Mesendoderm (in vitro differentiated cells): ENCODE data around the gene COQ2. TPM values are rescaled to one million over a fixed set of nuclear protein-coding genes. Genes with fewer than 3 reads are reported as not detected.

Source experiments
- DNase-seq: peaks from one replicate; pipeline ENCODE4 v3.0.0; 2013
- H2AK5ac ChIP-seq: 2 replicates; pipeline ENCODE4 v1.6.1; 2013; ENCODE audit warnings: low read length, inconsistent platforms
- H2BK120ac ChIP-seq: 2 replicates; pipeline ENCODE4 v1.6.1; 2013; ENCODE audit warnings: low read depth, mild to moderate bottlenecking, low read length, moderate library complexity, mixed read lengths
- H2BK15ac ChIP-seq: replicated peaks from 2 replicates; pipeline ENCODE4 v1.6.1; 2013; ENCODE audit warnings: low read depth, mild to moderate bottlenecking, moderate library complexity
- H2BK5ac ChIP-seq: 2 replicates; pipeline ENCODE4 v1.6.1; 2013; ENCODE audit warnings: low read length, inconsistent platforms
- H3K18ac ChIP-seq: 2 replicates; pipeline ENCODE4 v1.6.1; 2013; ENCODE audit warnings: mild to moderate bottlenecking, low read length, mixed read lengths
- H3K23ac ChIP-seq: one replicate; pipeline ENCODE4 v1.6.1; 2013; ENCODE audit warnings: low read length
- H3K27ac ChIP-seq: 2 replicates; pipeline ENCODE4 v1.5.1; 2013; ENCODE audit warnings: low read depth, mild to moderate bottlenecking, inconsistent platforms, low read length, moderate library complexity
- H3K27me3 ChIP-seq: 2 replicates; pipeline ENCODE4 v1.6.1; 2013; ENCODE audit warnings: low read length, control low read depth, mild to moderate bottlenecking, inconsistent platforms; ENCODE audit not compliant: insufficient read depth, poor library complexity
- H3K36me3 ChIP-seq: 2 replicates; pipeline ENCODE4 v1.6.1; 2013; ENCODE audit warnings: low read length, inconsistent platforms; ENCODE audit not compliant: control insufficient read depth, insufficient read depth
- H3K4ac ChIP-seq: one replicate; pipeline ENCODE4 v1.6.1; 2013; ENCODE audit warnings: low read depth, mild to moderate bottlenecking, low read length, moderate library complexity
- H3K4me1 ChIP-seq: 2 replicates; pipeline ENCODE4 v1.6.1; 2013; ENCODE audit warnings: low read depth, low read length, inconsistent platforms; ENCODE audit not compliant: control insufficient read depth
- H3K4me2 ChIP-seq: 2 replicates; pipeline ENCODE4 v1.6.1; 2013; ENCODE audit warnings: low read length
- H3K4me3 ChIP-seq: 2 replicates; pipeline ENCODE4 v1.5.1; 2013; ENCODE audit warnings: mild to moderate bottlenecking, low read length
- H3K56ac ChIP-seq: one replicate; pipeline ENCODE4 v1.6.1; 2013; ENCODE audit warnings: low read length
- H3K79me1 ChIP-seq: 2 replicates; pipeline ENCODE4 v1.6.1; 2013; ENCODE audit warnings: low read length, inconsistent platforms
- H3K79me2 ChIP-seq: 2 replicates; pipeline ENCODE4 v1.6.1; 2013; ENCODE audit warnings: mild to moderate bottlenecking, low read length; ENCODE audit not compliant: control insufficient read depth, insufficient read depth
- H3K9ac ChIP-seq: 2 replicates; pipeline ENCODE4 v1.6.1; 2013; ENCODE audit warnings: low read length, inconsistent platforms
- H4K5ac ChIP-seq: one replicate; pipeline ENCODE4 v1.6.1; 2013; ENCODE audit warnings: low read length
- H4K8ac ChIP-seq: one replicate; pipeline ENCODE4 v1.6.1; 2013; ENCODE audit warnings: low read depth, mild to moderate bottlenecking, control low read depth, low read length, moderate library complexity
- WGBS: extraction: QIAGEN DNeasy Blood & Tissue Kit; methylation state at CpG from one replicate; pipeline ENCODE4 v1.1.7; 2013; ENCODE audit warnings: low lambda C conversion rate, missing lambda C conversion rate; ENCODE audit not compliant: insufficient coverage; ENCODE audit errors: extremely low coverage; 5-methylcytosine and 5-hydroxymethylcytosine counted together
- polyA plus RNA-seq, 2 experiments: library from polyadenylated mRNA; stranded (reverse); fragments of 200-250 nt; gene quantifications; one replicate each; pipeline ENCODE4 v1.2.3, GENCODE V29; 2013

Gene COQ2
- polyA plus RNA-seq (2013, experiment 1 of 2): 30.4 TPM
- 29.4 TPM for polyA plus RNA-seq (2013, experiment 2 of 2)

GRCh38 chr4:83284193-83285054, at the start of gene COQ2:
Gene COQ2, minus strand, starts transcription at chr4:83284798. Its CDS starts 34 bp downstream, at chr4:83284764.
- peak; percentile 96 for DNase-seq
- H3K56ac ChIP-seq: peak within 1 kb of the TSS; percentile 97
- H3K4me1 ChIP-seq: no peaks in the 10 kb centered on the region
- no peaks in the 10 kb centered on the region for H3K36me3 ChIP-seq
- H3K79me2 ChIP-seq: no peaks in the 10 kb centered on the region
- no peak within 1 kb of the TSS for H4K5ac ChIP-seq
- no peak within 1 kb of the TSS for H2AK5ac ChIP-seq
- peak within 1 kb of the TSS; percentile 86 for H3K9ac ChIP-seq
- peak within 1 kb of the TSS; percentile 91 for H3K4me2 ChIP-seq
- H2BK15ac ChIP-seq: no peak within 1 kb of the TSS
- H3K4me3 ChIP-seq: peak within 1 kb of the TSS; percentile 75
- peak within 1 kb of the TSS; percentile 87 for H3K27ac ChIP-seq
- no peaks in the 10 kb centered on the region for H3K27me3 ChIP-seq
- H3K23ac ChIP-seq: peak within 1 kb of the TSS; percentile 85
- H2BK5ac ChIP-seq: no peak within 1 kb of the TSS
- H3K4ac ChIP-seq: peak within 1 kb of the TSS; percentile 78
- H3K18ac ChIP-seq: peak within 1 kb of the TSS; percentile 84
- H4K8ac ChIP-seq: no peak within 1 kb of the TSS
- no peaks in the 10 kb centered on the region for H3K79me1 ChIP-seq
- WGBS: no CpG with 5 or more reads among the region's 76 CpGs
- H2BK120ac ChIP-seq: no peak within 1 kb of the TSS

- Histone ChIP-seq H2BK120ac (no peak overlapping the region), H3K27me3 (peaks cover 10% of the 10 kb centered on the region), H4K8ac (no peak overlapping the region), H3K27ac (no peak overlapping the region), H3K9ac (no peak overlapping the region), H3K18ac (no peak overlapping the region), H2BK15ac (no peak overlapping the region), H3K4me3 (no peak overlapping the region), H3K4me1 (no peaks in the 10 kb centered on the region), H3K23ac (no peak overlapping the region), H2BK5ac (no peak overlapping the region), H3K4me2 (no peak overlapping the region), H3K79me2 (no peaks in the 10 kb centered on the region), H2AK5ac (no peak overlapping the region), H3K79me1 (no peaks in the 10 kb centered on the region), H4K5ac (no peak overlapping the region), H3K36me3 (no peaks in the 10 kb centered on the region), H3K56ac (no peak overlapping the region), H3K4ac (no peak overlapping the region)
- no CpG with 5 or more reads among the region's 3 CpGs for WGBS
- no peak for DNase-seq
Observed at GRCh38 chr4:83331956-83332355, 47.4 kb upstream of the COQ2 start.

GRCh38 chr4:83329521-83330110, 45.0 kb upstream of the COQ2 start:
- no peak overlapping the region for H2BK15ac ChIP-seq
- no peak for DNase-seq
- H3K4me2 ChIP-seq: no peak overlapping the region
- H3K79me1 ChIP-seq: no peaks in the 10 kb centered on the region
- H2BK120ac ChIP-seq: no peak overlapping the region
- H4K8ac ChIP-seq: no peak overlapping the region
- H3K36me3 ChIP-seq: no peaks in the 10 kb centered on the region
- no CpG with 5 or more reads among the region's 5 CpGs for WGBS
- H2AK5ac ChIP-seq: no peak overlapping the region
- H3K56ac ChIP-seq: no peak overlapping the region
- H3K4me1 ChIP-seq: no peaks in the 10 kb centered on the region
- no peak overlapping the region for H3K27ac ChIP-seq
- H3K4me3 ChIP-seq: no peak overlapping the region
- no peak overlapping the region for H3K9ac ChIP-seq
- no peak overlapping the region for H3K18ac ChIP-seq
- H3K4ac ChIP-seq: no peak overlapping the region
- H3K27me3 ChIP-seq: peaks cover 8% of the 10 kb centered on the region
- no peak overlapping the region for H3K23ac ChIP-seq
- no peak overlapping the region for H2BK5ac ChIP-seq
- H3K79me2 ChIP-seq: no peaks in the 10 kb centered on the region
- no peak overlapping the region for H4K5ac ChIP-seq

- Histone ChIP-seq H2BK15ac (no peak overlapping the region), H3K4me3 (no peak overlapping the region), H3K4me2 (no peak overlapping the region), H2AK5ac (no peak overlapping the region), H3K56ac (no peak overlapping the region), H3K79me2 (no peaks in the 10 kb centered on the region), H3K18ac (no peak overlapping the region), H3K27me3 (peaks cover 4% of the 10 kb centered on the region), H3K79me1 (no peaks in the 10 kb centered on the region), H4K5ac (peak overlapping the region; percentile 65), H4K8ac (no peak overlapping the region), H3K4ac (no peak overlapping the region), H3K4me1 (no peaks in the 10 kb centered on the region), H3K36me3 (no peaks in the 10 kb centered on the region), H3K27ac (no peak overlapping the region), H2BK120ac (no peak overlapping the region), H3K23ac (no peak overlapping the region), H2BK5ac (no peak overlapping the region), H3K9ac (no peak overlapping the region)
- WGBS: no CpG with 5 or more reads among the region's 7 CpGs
- DNase-seq: peak; percentile 84
Observed at GRCh38 chr4:83328521-83329187, 44.1 kb upstream of the COQ2 start.

- H3K27me3 ChIP-seq: no peaks in the 10 kb centered on the region
- H4K8ac ChIP-seq: no peak overlapping the region
- H3K4me2 ChIP-seq: no peak overlapping the region
- H3K4me3 ChIP-seq: no peak overlapping the region
- no peaks in the 10 kb centered on the region for H3K4me1 ChIP-seq
- no peak overlapping the region for H3K9ac ChIP-seq
- H3K23ac ChIP-seq: no peak overlapping the region
- H2BK120ac ChIP-seq: no peak overlapping the region
- H2BK15ac ChIP-seq: no peak overlapping the region
- no peak overlapping the region for H2BK5ac ChIP-seq
- no peaks in the 10 kb centered on the region for H3K36me3 ChIP-seq
- H3K79me1 ChIP-seq: no peaks in the 10 kb centered on the region
- no peak overlapping the region for H3K18ac ChIP-seq
- H2AK5ac ChIP-seq: no peak overlapping the region
- no peak overlapping the region for H4K5ac ChIP-seq
- H3K27ac ChIP-seq: no peak overlapping the region
- H3K79me2 ChIP-seq: no peaks in the 10 kb centered on the region
- no peak overlapping the region for H3K4ac ChIP-seq
- no CpG with 5 or more reads among the region's 8 CpGs for WGBS
- DNase-seq: no peak
- H3K56ac ChIP-seq: no peak overlapping the region
Observed at GRCh38 chr4:83326546-83326945, 41.9 kb upstream of the COQ2 start.
